MM.1S (cell line): ENCODE data around the gene RSPO3.

ENCODE experiments used
- DNase-seq: peaks from one replicate; pipeline ENCODE4 v3.0.0-alpha.2; 2015
- H2AFZ ChIP-seq: fragments of 300-600 bp; sonication (generic); 2 replicates; pipeline ENCODE4 v1.6.0; 2016; ENCODE audit warnings: antibody characterized with exemption, low read length
- H3F3A ChIP-seq: fragments of 300-600 bp; sonication (generic); 2 replicates; pipeline ENCODE4 v1.6.1; 2016; ENCODE audit warnings: mild to moderate bottlenecking, antibody characterized with exemption, low read length, moderate library complexity, mixed read lengths; ENCODE audit not compliant: insufficient read depth
- H3K27ac ChIP-seq: fragments of 300-600 bp; sonication (generic); 2 replicates; pipeline ENCODE4 v1.5.1; 2016; ENCODE audit warnings: mild to moderate bottlenecking, low read length
- H3K27me3 ChIP-seq: fragments of 300-600 bp; sonication (generic); replicated peaks from 2 replicates; pipeline ENCODE4 v1.6.0; 2016; ENCODE audit warnings: low read length; ENCODE audit not compliant: insufficient read depth
- H3K36me3 ChIP-seq: fragments of 300-600 bp; sonication (generic); replicated peaks from 2 replicates; pipeline ENCODE4 v1.6.1; 2016; ENCODE audit warnings: mild to moderate bottlenecking, low read length, mixed read lengths; ENCODE audit not compliant: insufficient read depth
- H3K4me1 ChIP-seq: fragments of 300-600 bp; sonication (generic); 2 replicates; pipeline ENCODE4 v1.6.1; 2016; ENCODE audit warnings: low read length, mixed read lengths
- H3K4me2 ChIP-seq: fragments of 300-600 bp; sonication (generic); 2 replicates; pipeline ENCODE4 v1.6.0; 2016; ENCODE audit warnings: low read depth, low read length
- H3K4me3 ChIP-seq: fragments of 300-600 bp; sonication (generic); 2 replicates; pipeline ENCODE4 v1.5.1; 2016; ENCODE audit warnings: low read length, mixed read lengths
- H3K79me2 ChIP-seq: fragments of 300-600 bp; sonication (generic); 2 replicates; pipeline ENCODE4 v1.6.1; 2016; ENCODE audit warnings: mixed run types, low read length, mixed read lengths
- H3K9ac ChIP-seq: fragments of 300-600 bp; sonication (generic); 2 replicates; pipeline ENCODE4 v1.6.1; 2016; ENCODE audit warnings: low read length, mixed read lengths
- H3K9me2 ChIP-seq: fragments of 300-600 bp; sonication (generic); replicated peaks from 2 replicates; pipeline ENCODE4 v1.6.1; 2016; ENCODE audit warnings: mild to moderate bottlenecking, low read length, mixed read lengths; ENCODE audit not compliant: insufficient read depth
- H3K9me3 ChIP-seq: fragments of 300-600 bp; sonication (generic); replicated peaks from 2 replicates; pipeline ENCODE4 v1.6.1; 2016; ENCODE audit warnings: mild to moderate bottlenecking, low read length, mixed read lengths; ENCODE audit not compliant: insufficient read depth
- H4K20me1 ChIP-seq: fragments of 300-600 bp; sonication (generic); 2 replicates; pipeline ENCODE4 v1.6.1; 2016; ENCODE audit warnings: mild to moderate bottlenecking, low read length, moderate library complexity, mixed read lengths; ENCODE audit not compliant: insufficient read depth
- CTCF ChIP-seq: fragments of 300-600 bp; sonication (generic); IDR thresholded peaks from 2 replicates; pipeline ENCODE4 v1.5.1; 2016; ENCODE audit warnings: antibody characterized with exemption, low read length, mixed read lengths
- EZH2 ChIP-seq: fragments of 300-600 bp; sonication (generic); optimal IDR thresholded peaks from 2 replicates; pipeline ENCODE3; 2017; ENCODE audit warnings: low read depth, mild to moderate bottlenecking, antibody characterized with exemption, low read length, mixed read lengths
- EZH2phosphoT487 ChIP-seq: fragments of 300-600 bp; sonication (generic); IDR thresholded peaks from 2 replicates; pipeline ENCODE4 v1.6.1; 2018; ENCODE audit warnings: antibody characterized with exemption, low read length

The RSPO3 gene

DNA sequence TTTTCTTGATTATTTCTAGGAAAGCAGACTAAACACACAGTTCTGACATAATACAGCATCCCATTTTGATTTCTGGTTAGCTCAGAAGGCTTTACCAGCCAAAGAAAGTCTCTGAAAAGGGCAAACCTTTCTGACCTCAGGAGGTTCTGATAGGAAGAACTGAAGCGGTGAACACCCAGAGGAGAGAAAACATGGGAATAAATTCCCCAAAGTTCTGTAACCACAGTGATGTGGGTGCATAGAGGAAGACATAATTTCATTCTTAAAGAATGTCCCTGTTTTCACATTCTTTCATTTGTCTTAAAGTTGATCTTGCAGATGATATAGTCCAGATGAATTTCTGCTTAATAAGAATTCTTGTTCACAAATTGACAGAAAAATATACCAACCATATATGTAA, 60.3 kb downstream of the RSPO3 start:
- no peaks in the 10 kb centered on the region for H3K36me3 ChIP-seq
- H3F3A ChIP-seq = no peaks in the 10 kb centered on the region
- no peak for DNase-seq
- no peak overlapping the region for H3K9ac ChIP-seq
- no peak overlapping the region for H3K27ac ChIP-seq
- H3K27me3 ChIP-seq = no peaks in the 10 kb centered on the region
- H3K9me3 ChIP-seq = no peaks in the 10 kb centered on the region
- H3K9me2 ChIP-seq = no peaks in the 10 kb centered on the region
- no peaks in the 10 kb centered on the region for H3K79me2 ChIP-seq
- no peak overlapping the region for H3K4me3 ChIP-seq
- H3K4me1 ChIP-seq = no peaks in the 10 kb centered on the region
- no peak overlapping the region for H2AFZ ChIP-seq
- no peak overlapping the region for H3K4me2 ChIP-seq
- H4K20me1 ChIP-seq = no peaks in the 10 kb centered on the region
- no peak for TF ChIP-seq CTCF
- no peak for TF ChIP-seq EZH2phosphoT487
- no peak for TF ChIP-seq EZH2

- H2AFZ ChIP-seq = no peak overlapping the region
- no peaks in the 10 kb centered on the region for H3K4me1 ChIP-seq
- H4K20me1 ChIP-seq = no peaks in the 10 kb centered on the region
- no peak overlapping the region for H3K4me2 ChIP-seq
- H3K9ac ChIP-seq = no peak overlapping the region
- no peaks in the 10 kb centered on the region for H3K36me3 ChIP-seq
- no peaks in the 10 kb centered on the region for H3K79me2 ChIP-seq
- no peak for DNase-seq
- no peaks in the 10 kb centered on the region for H3K9me3 ChIP-seq
- H3K9me2 ChIP-seq = no peaks in the 10 kb centered on the region
- no peak overlapping the region for H3K4me3 ChIP-seq
- H3K27ac ChIP-seq = no peak overlapping the region
- no peaks in the 10 kb centered on the region for H3F3A ChIP-seq
- TF ChIP-seq EZH2phosphoT487 = no peak
- no peak for TF ChIP-seq EZH2
- TF ChIP-seq CTCF = no peak
- H3K27me3 ChIP-seq = no peaks in the 10 kb centered on the region
Measured at GRCh38 chr6:127180426-127180825, 62.0 kb downstream of the RSPO3 start.

- Histone ChIP-seq H4K20me1 (no peaks in the 10 kb centered on the region), H3F3A (no peaks in the 10 kb centered on the region), H3K36me3 (no peaks in the 10 kb centered on the region), H3K9me3 (no peaks in the 10 kb centered on the region), H3K27ac (no peak overlapping the region), H3K79me2 (no peaks in the 10 kb centered on the region), H2AFZ (no peak overlapping the region), H3K4me3 (no peak overlapping the region), H3K4me1 (no peaks in the 10 kb centered on the region), H3K4me2 (no peak overlapping the region), H3K9ac (no peak overlapping the region), H3K9me2 (no peaks in the 10 kb centered on the region), H3K27me3 (no peaks in the 10 kb centered on the region)
- DNase-seq = no peak
- TF ChIP-seq EZH2phosphoT487 (no peak), EZH2 (no peak), CTCF (no peak)
Measured at GRCh38 chr6:127182501-127182900, 64.0 kb downstream of the RSPO3 start.
